Loucy (cell line): ENCODE measurements around the gene ITPKB.

Experiments
- CTCF ChIP-seq: fragments of 200-600 bp; sonication (generic); conservative IDR thresholded peaks from 2 replicates; pipeline ENCODE4 v1.5.1; 2014; ENCODE audit warnings: mild to moderate bottlenecking, antibody characterized with exemption, low read length
- EZH2phosphoT487 ChIP-seq: fragments of 200-600 bp; IDR thresholded peaks from 2 replicates; pipeline ENCODE4 v1.6.1; 2018; ENCODE audit warnings: antibody characterized with exemption, mild to moderate bottlenecking, moderate library complexity, borderline replicate concordance

GRCh38 chr1:226617109-226617508, 122.0 kb downstream of the ITPKB start:
- TF ChIP-seq CTCF = no peak
- TF ChIP-seq EZH2phosphoT487 = no peak
